ENCODE measurements around the gene ARFGEF3.
"Not testable (repeated sequence)": the region's sequence is repeated elsewhere in the genome, so short reads cannot be mapped to it uniquely, and the experiment has no call there.

Gene ARFGEF3

GRCh38 chr6:138286698-138287097 lies 125.0 kb downstream of the ARFGEF3 start:
- DNase-seq = no peak

GRCh38 chr6:138287144-138287955 lies 125.6 kb downstream of the ARFGEF3 start:
- DNase-seq = peak; percentile 60

GRCh38 chr6:138288428-138289085 lies 126.8 kb downstream of the ARFGEF3 start:
- not testable (repeated sequence) for DNase-seq

GRCh38 chr6:138289739-138290138 lies 128.0 kb downstream of the ARFGEF3 start:
- DNase-seq = peak; percentile 9

- no peak for DNase-seq
Observed at GRCh38 chr6:138290423-138290962, 128.8 kb downstream of the ARFGEF3 start.

GRCh38 chr6:138291036-138291848 lies 129.5 kb downstream of the ARFGEF3 start:
- DNase-seq = no peak

- DNase-seq = no peak
Observed at GRCh38 chr6:138291849-138292181, 130.1 kb downstream of the ARFGEF3 start.

- DNase-seq = no peak
Observed at GRCh38 chr6:138292482-138292881, 130.7 kb downstream of the ARFGEF3 start.

GRCh38 chr6:138293428-138294395 lies 132.0 kb downstream of the ARFGEF3 start:
- DNase-seq = no peak

GRCh38 chr6:138296381-138296780 lies 134.6 kb downstream of the ARFGEF3 start:
- no peak for DNase-seq

GRCh38 chr6:138296786-138297185 lies 135.0 kb downstream of the ARFGEF3 start:
- no peak for DNase-seq

- DNase-seq = no peak
Observed at GRCh38 chr6:138297761-138298298, 136.1 kb downstream of the ARFGEF3 start.

- no peak for DNase-seq
Observed at GRCh38 chr6:138300469-138300868, 138.7 kb downstream of the ARFGEF3 start.

- no peak for DNase-seq
Observed at GRCh38 chr6:138302554-138302953, 140.8 kb downstream of the ARFGEF3 start.

GRCh38 chr6:138307352-138307751 lies 145.6 kb downstream of the ARFGEF3 start:
- no peak for DNase-seq

- DNase-seq = no peak
Observed at GRCh38 chr6:138307816-138308730, 146.3 kb downstream of the ARFGEF3 start.

- no peak for DNase-seq
Observed at GRCh38 chr6:138308731-138309110, 147.0 kb downstream of the ARFGEF3 start.

GRCh38 chr6:138309695-138310094 lies 148.0 kb downstream of the ARFGEF3 start:
- no peak for DNase-seq

- no peak for DNase-seq
Observed at GRCh38 chr6:138310294-138310693, 148.6 kb downstream of the ARFGEF3 start.

- no peak for DNase-seq
Observed at GRCh38 chr6:138310821-138311220, 149.1 kb downstream of the ARFGEF3 start.

- no peak for DNase-seq
Observed at GRCh38 chr6:138311268-138311667, 149.5 kb downstream of the ARFGEF3 start.
